Keratinocyte (primary cell): Measurements from ENCODE around the gene OR52I2. TPM values are rescaled to one million over a fixed set of nuclear protein-coding genes. Genes with fewer than 3 reads are reported as not detected.
A peak's percentile ranks its signal among the peaks of the same experiment; 100 is the strongest.

ENCODE experiments used
- DNase-seq: peaks from one replicate; pipeline ENCODE4 v3.0.0-alpha.2; 2011; ENCODE audit warnings: low read depth, missing footprints, low spot score
- FAIRE-seq: peaks from 2 replicates; lab custom pipeline; 2011; peaks lifted over from hg19 to GRCh38; lab: Jason Lieb, UNC
- H2AFZ ChIP-seq: 2 replicates; pipeline ENCODE4 v1.6.0; 2012; ENCODE audit warnings: low read length, control low read depth, inconsistent platforms; ENCODE audit not compliant: control insufficient read depth
- H3K27ac ChIP-seq: 2 replicates; pipeline ENCODE4 v1.5.1; 2011; ENCODE audit warnings: low read length; ENCODE audit not compliant: control insufficient read depth, insufficient read depth
- H3K27me3 ChIP-seq: 3 replicates; pipeline ENCODE4 v1.6.0; 2011; ENCODE audit warnings: low read length; ENCODE audit not compliant: control insufficient read depth, insufficient read depth; ENCODE audit errors: extremely low read depth
- H3K36me3 ChIP-seq, 2 experiments: 2 replicates in 1 of 2; 3 replicates in 1 of 2; pipeline ENCODE4 v1.5.1; 2011; ENCODE audit warnings: low read length in 2 of 2, mild to moderate bottlenecking in 1 of 2; ENCODE audit not compliant: control insufficient read depth in 2 of 2, insufficient read depth in 2 of 2; ENCODE audit errors: extremely low read depth in 1 of 2
- H3K4me1 ChIP-seq: 3 replicates; pipeline ENCODE4 v1.5.1; 2011; ENCODE audit warnings: low read length; ENCODE audit not compliant: control insufficient read depth, insufficient read depth; ENCODE audit errors: extremely low read depth
- H3K4me2 ChIP-seq: 3 replicates; pipeline ENCODE4 v1.6.0; 2011; ENCODE audit warnings: low read depth, low read length; ENCODE audit not compliant: control insufficient read depth, insufficient read depth; ENCODE audit errors: extremely low read depth
- H3K4me3 ChIP-seq, 3 experiments: fragments of 200-600 bp in 1 of 3; sonication (generic) in 1 of 3; 2 replicates in 2 of 3; 3 replicates in 1 of 3; pipeline ENCODE4 v1.5.1; 2011 to 2016; ENCODE audit warnings: low read length in 3 of 3, mild to moderate bottlenecking in 3 of 3, control low read depth in 2 of 3, inconsistent platforms in 1 of 3, low read depth in 1 of 3, mixed read lengths in 1 of 3, mixed run types in 1 of 3, moderate library complexity in 1 of 3; ENCODE audit not compliant: control insufficient read depth in 2 of 3, insufficient read depth in 2 of 3; ENCODE audit errors: extremely low read depth in 1 of 3
- H3K79me2 ChIP-seq: 2 replicates; pipeline ENCODE4 v1.6.0; 2012; ENCODE audit warnings: low read length; ENCODE audit not compliant: control insufficient read depth, insufficient read depth
- H3K9ac ChIP-seq: 3 replicates; pipeline ENCODE4 v1.6.0; 2011; ENCODE audit warnings: low read length; ENCODE audit not compliant: control insufficient read depth, insufficient read depth; ENCODE audit errors: extremely low read depth
- H3K9me1 ChIP-seq: 3 replicates; pipeline ENCODE4 v1.6.0; 2011; ENCODE audit warnings: low read length; ENCODE audit not compliant: control insufficient read depth, insufficient read depth; ENCODE audit errors: extremely low read depth
- H3K9me3 ChIP-seq: 2 replicates; pipeline ENCODE4 v1.5.1; 2012; ENCODE audit warnings: low read depth, low read length; ENCODE audit not compliant: control insufficient read depth
- H4K20me1 ChIP-seq: 3 replicates; pipeline ENCODE4 v1.6.0; 2011; ENCODE audit warnings: low read length; ENCODE audit not compliant: control insufficient read depth, insufficient read depth; ENCODE audit errors: extremely low read depth
- CTCF ChIP-seq, 3 experiments: IDR thresholded peaks in 1 of 3; conservative IDR thresholded peaks in 1 of 3; optimal IDR thresholded peaks in 1 of 3; 2 replicates in 2 of 3; 3 replicates in 1 of 3; pipeline versions ENCODE3 to v1.5.1; 2011; ENCODE audit warnings: low read length in 3 of 3, mild to moderate bottlenecking in 3 of 3, moderate library complexity in 2 of 3, control low read depth in 1 of 3, inconsistent platforms in 1 of 3; ENCODE audit not compliant: insufficient read depth in 2 of 3; ENCODE audit errors: extremely low read depth in 1 of 3
- EZH2 ChIP-seq: IDR thresholded peaks from one replicate; pipeline ENCODE4 v1.6.1; 2012; ENCODE audit warnings: inconsistent platforms, mild to moderate bottlenecking, low read length, moderate library complexity
- dilution Hi-C: fragments of 300-500 bp; cut with MboI; formaldehyde crosslinking; loops from one replicate; pipeline ENCODE4 v1.7.0; 2020; ENCODE audit warnings: low sequenced_read_pairs; ENCODE audit not compliant: extremely low pct_ligation_motif_present
- polyA plus RNA-seq, 5 experiments: library from polyadenylated mRNA; depleted of rRNA in 3 of 5; stranded (reverse) in 3 of 5; stranded (forward) in 1 of 5; unstranded in 1 of 5; fragments of >200 nt; gene quantifications; 1 replicate in 1 of 5; 2 replicates in 3 of 5; 3 replicates in 1 of 5; pipeline versions ENCODE4 v1.2.1 to v1.2.3, GENCODE V29; 2011 to 2012; ENCODE audit warnings: missing spikeins in 2 of 5, low read depth in 1 of 5, low replicate concordance in 1 of 5

The OR52I2 gene
- polyA plus RNA-seq, 1 donor (not counting 4 experiments of a cell fraction or from before 2014, with no cell fraction given) = not detected

- no peak overlapping the region for H2AFZ ChIP-seq
- no peak for DNase-seq
- no peaks in the 10 kb centered on the region for H3K9me3 ChIP-seq
- H3K4me3 ChIP-seq = no peak overlapping the region
- no peak overlapping the region for H3K9ac ChIP-seq
- no peaks in the 10 kb centered on the region for H3K9me1 ChIP-seq
- no peaks in the 10 kb centered on the region for H3K79me2 ChIP-seq
- no peaks in the 10 kb centered on the region for H3K36me3 ChIP-seq
- H3K4me2 ChIP-seq = no peak overlapping the region
- dilution Hi-C loops = no loop called here
- no peaks in the 10 kb centered on the region for H3K27me3 ChIP-seq
- peaks cover 8% of the 10 kb centered on the region for H3K4me1 ChIP-seq
- TF ChIP-seq EZH2 (no peak), CTCF (optimal IDR thresholded peaks at IDR 0.05 in 1 of 3, IDR thresholded peaks at IDR 0.05 in 1 of 3, conservative IDR thresholded peaks at IDR 0.05 in 1 of 3; ENCODE audit: extremely low read depth in 1 of 3, insufficient read depth in 2 of 3, low read length in 3 of 3) (no peak)
- H4K20me1 ChIP-seq = no peaks in the 10 kb centered on the region
- no peak for FAIRE-seq
- H3K27ac ChIP-seq = no peak overlapping the region
Observed at GRCh38 chr11:4541071-4541470, 40.5 kb upstream of the OR52I2 start.

- no peaks in the 10 kb centered on the region for H3K9me3 ChIP-seq
- H3K27ac ChIP-seq = no peak overlapping the region
- TF ChIP-seq CTCF (optimal IDR thresholded peaks at IDR 0.05 in 1 of 3, IDR thresholded peaks at IDR 0.05 in 1 of 3, conservative IDR thresholded peaks at IDR 0.05 in 1 of 3; ENCODE audit: extremely low read depth in 1 of 3, insufficient read depth in 2 of 3, low read length in 3 of 3) (no peak), EZH2 (no peak)
- no peak overlapping the region for H3K4me3 ChIP-seq
- H3K27me3 ChIP-seq = no peaks in the 10 kb centered on the region
- no peak for DNase-seq
- no peaks in the 10 kb centered on the region for H4K20me1 ChIP-seq
- peaks cover 8% of the 10 kb centered on the region for H3K4me1 ChIP-seq
- H3K9ac ChIP-seq = no peak overlapping the region
- H2AFZ ChIP-seq = peak overlapping the region; percentile 41
- no peak overlapping the region for H3K4me2 ChIP-seq
- FAIRE-seq = peak; percentile 9
- H3K9me1 ChIP-seq = no peaks in the 10 kb centered on the region
- H3K79me2 ChIP-seq = no peaks in the 10 kb centered on the region
- no peaks in the 10 kb centered on the region for H3K36me3 ChIP-seq
- dilution Hi-C loops = no loop called here
Observed at GRCh38 chr11:4543561-4543960, 38.0 kb upstream of the OR52I2 start.
